ENCODE results near the gene KCNE1.
"Not testable (repeated sequence)": the region's sequence is repeated elsewhere in the genome, so short reads cannot be mapped to it uniquely, and the experiment has no call there.

DNA sequence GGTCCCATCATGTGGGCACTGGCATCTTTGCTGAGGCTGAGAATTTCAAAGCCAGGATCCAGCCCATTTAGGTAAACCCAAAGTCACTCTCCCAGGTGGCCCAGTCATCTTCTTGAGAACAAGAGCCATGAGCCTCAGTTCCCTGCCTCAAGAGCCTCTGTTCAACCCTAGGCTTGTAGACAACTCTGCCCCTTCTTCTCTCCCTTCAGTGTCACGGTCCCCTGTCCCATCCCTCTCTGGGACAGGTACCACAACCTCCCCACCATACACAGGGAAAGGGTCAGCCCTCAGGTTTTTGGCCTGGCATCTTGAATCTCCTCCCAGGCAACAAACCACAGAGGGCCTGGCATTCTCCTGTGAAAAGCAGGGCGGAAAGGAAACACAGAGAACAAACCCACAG is 106.3 kb downstream of the KCNE1 start:
- TF ChIP-seq, protein P1, sequence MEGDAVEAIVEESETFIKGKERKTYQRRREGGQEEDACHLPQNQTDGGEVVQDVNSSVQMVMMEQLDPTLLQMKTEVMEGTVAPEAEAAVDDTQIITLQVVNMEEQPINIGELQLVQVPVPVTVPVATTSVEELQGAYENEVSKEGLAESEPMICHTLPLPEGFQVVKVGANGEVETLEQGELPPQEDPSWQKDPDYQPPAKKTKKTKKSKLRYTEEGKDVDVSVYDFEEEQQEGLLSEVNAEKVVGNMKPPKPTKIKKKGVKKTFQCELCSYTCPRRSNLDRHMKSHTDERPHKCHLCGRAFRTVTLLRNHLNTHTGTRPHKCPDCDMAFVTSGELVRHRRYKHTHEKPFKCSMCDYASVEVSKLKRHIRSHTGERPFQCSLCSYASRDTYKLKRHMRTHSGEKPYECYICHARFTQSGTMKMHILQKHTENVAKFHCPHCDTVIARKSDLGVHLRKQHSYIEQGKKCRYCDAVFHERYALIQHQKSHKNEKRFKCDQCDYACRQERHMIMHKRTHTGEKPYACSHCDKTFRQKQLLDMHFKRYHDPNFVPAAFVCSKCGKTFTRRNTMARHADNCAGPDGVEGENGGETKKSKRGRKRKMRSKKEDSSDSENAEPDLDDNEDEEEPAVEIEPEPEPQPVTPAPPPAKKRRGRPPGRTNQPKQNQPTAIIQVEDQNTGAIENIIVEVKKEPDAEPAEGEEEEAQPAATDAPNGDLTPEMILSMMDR (IDR thresholded peaks at IDR 0.05) = not testable (repeated sequence)
- not testable (repeated sequence) for TF ChIP-seq EP300 (IDR thresholded peaks at IDR 0.05)

Data from tibial nerve (tissue), 4 donors.